Panc1 (cell line): ENCODE measurements around the gene ASIP.

ENCODE experiments used
- TCF7L2 ChIP-seq: IDR thresholded peaks from 2 replicates; pipeline ENCODE4 v1.6.1; 2011; ENCODE audit warnings: mild to moderate bottlenecking, low read depth, low read length, inconsistent platforms
- TF ChIP-seq, protein P1 (sequence below): fragments of 450-650 bp; IDR thresholded peaks from 2 replicates; pipeline ENCODE4 v1.5.1; 2017; ENCODE audit warnings: mild to moderate bottlenecking

DNA sequence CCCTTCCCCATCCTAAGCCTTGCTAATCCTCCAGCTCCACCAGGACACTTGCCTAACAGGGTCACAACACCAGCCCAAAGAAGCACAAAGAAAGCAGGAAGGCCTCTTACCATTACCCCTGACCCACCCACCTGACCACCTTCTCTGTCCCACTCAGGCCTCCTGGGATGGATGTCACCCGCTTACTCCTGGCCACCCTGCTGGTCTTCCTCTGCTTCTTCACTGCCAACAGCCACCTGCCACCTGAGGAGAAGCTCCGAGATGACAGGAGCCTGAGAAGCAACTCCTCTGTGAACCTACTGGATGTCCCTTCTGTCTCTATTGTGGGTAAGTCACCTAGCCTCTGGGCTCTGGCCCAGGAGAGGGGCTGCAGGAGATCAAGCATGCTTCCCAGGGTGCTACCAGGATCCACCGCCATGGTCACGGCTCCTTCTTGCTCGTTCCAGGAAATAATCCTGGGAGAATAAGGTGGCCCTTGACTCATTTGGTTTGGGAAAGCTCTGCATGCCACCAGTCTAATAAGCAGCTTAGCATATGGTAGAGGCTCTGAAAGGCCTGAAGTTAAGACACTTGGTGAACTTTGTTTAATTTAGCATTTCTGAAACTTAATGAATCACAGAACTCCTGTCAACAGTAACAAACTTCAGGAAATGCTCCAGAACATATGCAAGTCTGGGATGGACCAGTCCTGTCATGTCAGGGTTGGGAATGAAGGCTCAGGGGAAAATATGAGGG, 19.2 kb downstream of the ASIP start:
- TF ChIP-seq, protein P1, sequence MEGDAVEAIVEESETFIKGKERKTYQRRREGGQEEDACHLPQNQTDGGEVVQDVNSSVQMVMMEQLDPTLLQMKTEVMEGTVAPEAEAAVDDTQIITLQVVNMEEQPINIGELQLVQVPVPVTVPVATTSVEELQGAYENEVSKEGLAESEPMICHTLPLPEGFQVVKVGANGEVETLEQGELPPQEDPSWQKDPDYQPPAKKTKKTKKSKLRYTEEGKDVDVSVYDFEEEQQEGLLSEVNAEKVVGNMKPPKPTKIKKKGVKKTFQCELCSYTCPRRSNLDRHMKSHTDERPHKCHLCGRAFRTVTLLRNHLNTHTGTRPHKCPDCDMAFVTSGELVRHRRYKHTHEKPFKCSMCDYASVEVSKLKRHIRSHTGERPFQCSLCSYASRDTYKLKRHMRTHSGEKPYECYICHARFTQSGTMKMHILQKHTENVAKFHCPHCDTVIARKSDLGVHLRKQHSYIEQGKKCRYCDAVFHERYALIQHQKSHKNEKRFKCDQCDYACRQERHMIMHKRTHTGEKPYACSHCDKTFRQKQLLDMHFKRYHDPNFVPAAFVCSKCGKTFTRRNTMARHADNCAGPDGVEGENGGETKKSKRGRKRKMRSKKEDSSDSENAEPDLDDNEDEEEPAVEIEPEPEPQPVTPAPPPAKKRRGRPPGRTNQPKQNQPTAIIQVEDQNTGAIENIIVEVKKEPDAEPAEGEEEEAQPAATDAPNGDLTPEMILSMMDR: no peak
- no peak for TF ChIP-seq TCF7L2
